SK-N-SH (cell line): ENCODE measurements around the gene ME1.

Source experiments
- CTCF ChIP-seq: fragments of 200-600 bp; sonication (generic); IDR thresholded peaks from 2 replicates; pipeline ENCODE4 v1.6.1; 2017; ENCODE audit warnings: antibody characterized with exemption, mild to moderate bottlenecking, moderate library complexity
- JUND ChIP-seq: IDR thresholded peaks from 2 replicates; pipeline ENCODE4 v1.4.0; 2012
- MAX ChIP-seq: IDR thresholded peaks from 2 replicates; pipeline ENCODE4 v1.4.0; 2012; ENCODE audit warnings: low read depth
- RAD21 ChIP-seq: IDR thresholded peaks from 2 replicates; pipeline ENCODE4 v1.6.1; 2012; ENCODE audit warnings: mild to moderate bottlenecking, low read length
- SIN3A ChIP-seq: IDR thresholded peaks from 2 replicates; pipeline ENCODE4 v1.6.1; 2012; ENCODE audit warnings: low read depth, mild to moderate bottlenecking, low read length, moderate library complexity, borderline replicate concordance
- TAF1 ChIP-seq: IDR thresholded peaks from 2 replicates; pipeline ENCODE4 v1.6.1; 2012; ENCODE audit warnings: low read depth, mild to moderate bottlenecking, low read length, moderate library complexity, borderline replicate concordance
- TCF12 ChIP-seq: IDR thresholded peaks from 2 replicates; pipeline ENCODE4 v1.4.0; 2012
- ZBTB33 ChIP-seq: IDR thresholded peaks from 2 replicates; pipeline ENCODE4 v1.4.0; 2012; ENCODE audit warnings: low read depth, borderline replicate concordance

GRCh38 chr6:83443516-83443915 is 12.7 kb upstream of the ME1 start:
- TF ChIP-seq RAD21 (no peak), TCF12 (no peak), CTCF (no peak), SIN3A (no peak), ZBTB33 (no peak), JUND (no peak), TAF1 (no peak), MAX (no peak)
